Measurements from ENCODE around the gene ZNF337. TPM values are rescaled to one million over a fixed set of nuclear protein-coding genes. Genes with fewer than 3 reads are reported as not detected.

The ZNF337 gene
- total and polyA plus RNA-seq, 2 of the 13 experiments (the other 11 are each of a cell fraction or from before 2014, with no cell fraction given), result 17.0 to 19.6 TPM

DNA sequence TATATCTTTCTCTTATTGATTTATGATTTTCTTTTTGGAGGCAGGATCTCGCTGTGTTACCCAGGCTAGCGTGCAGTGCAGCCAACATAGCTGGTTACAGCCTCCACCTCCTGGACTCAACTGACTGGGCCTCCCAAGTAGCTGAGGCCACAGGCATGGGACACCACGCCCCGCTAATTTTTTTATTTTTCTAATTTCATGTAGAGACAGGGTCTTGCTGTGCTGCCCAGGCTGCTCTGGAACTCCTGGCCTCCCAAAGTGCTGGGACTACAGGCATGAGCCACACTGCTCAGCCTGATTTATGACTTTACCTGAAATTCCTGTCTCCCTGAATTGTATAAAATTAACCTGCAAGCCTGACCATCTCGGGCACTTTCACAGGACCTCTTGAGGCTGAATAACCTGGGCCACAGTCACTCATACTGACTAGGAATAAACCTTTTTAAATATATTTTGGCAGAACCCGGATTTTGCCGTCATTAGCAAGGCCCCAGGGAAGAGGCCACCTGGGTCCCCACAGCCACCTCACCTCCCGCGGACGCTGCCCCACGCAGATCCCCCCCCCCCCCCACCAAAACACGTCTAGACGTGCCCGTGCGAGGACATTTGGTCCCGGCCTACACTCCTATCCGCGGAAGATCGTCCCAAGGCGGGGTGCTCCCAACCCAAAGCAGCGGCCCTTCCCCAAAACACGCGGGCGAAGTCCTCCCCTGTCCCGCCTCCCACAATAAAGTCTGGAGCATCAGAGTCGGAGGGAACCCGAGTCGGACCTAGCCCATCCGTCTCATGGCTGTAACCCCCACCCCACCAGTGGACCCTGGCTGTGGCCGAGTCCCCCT is 902 bp downstream of the ZNF337 start (continued):
- TF ChIP-seq KDM5B (CRISPR knock-in tag; IDR thresholded peaks at IDR 0.05; ENCODE audit: borderline replicate concordance) (no peak), MTA3 (CRISPR knock-in tag; IDR thresholded peaks at IDR 0.05) (no peak), IKZF4 (CRISPR knock-in tag; IDR thresholded peaks at IDR 0.05; ENCODE audit: borderline replicate concordance, low read depth, not compliant biosample characterization) (peak; percentile 70), PBX3 (CRISPR knock-in tag; IDR thresholded peaks at IDR 0.05; ENCODE audit: borderline replicate concordance) (no peak), ZNF550 (CRISPR knock-in tag; IDR thresholded peaks at IDR 0.05; ENCODE audit: borderline replicate concordance) (no peak), ZNF20 (CRISPR knock-in tag; IDR thresholded peaks at IDR 0.05) (peak; percentile 53; the same call in 1 of the 2 replicates), ZNF552 (CRISPR knock-in tag; IDR thresholded peaks at IDR 0.05; ENCODE audit: borderline replicate concordance) (no peak), PATZ1 (CRISPR knock-in tag; IDR thresholded peaks at IDR 0.05) (peak; percentile 27), ZSCAN25 (CRISPR knock-in tag; IDR thresholded peaks at IDR 0.05) (peak; percentile 23; the same call in 1 of the 2 replicates), TOE1 (CRISPR knock-in tag; IDR thresholded peaks at IDR 0.05) (no peak), RNF2 (conservative IDR thresholded peaks at IDR 0.05; ENCODE audit: low read depth) (no peak), SSRP1 (CRISPR knock-in tag; IDR thresholded peaks at IDR 0.05) (no peak), AHR (CRISPR knock-in tag; IDR thresholded peaks at IDR 0.05) (0 out of 2 replicates have a peak, but pooled peaks have one; percentile 21), ZNF512 (CRISPR knock-in tag; IDR thresholded peaks at IDR 0.05) (0 out of 2 replicates have a peak, but pooled peaks have one; percentile 53), ADNP (CRISPR knock-in tag; IDR thresholded peaks at IDR 0.05) (0 out of 2 replicates have a peak, but pooled peaks have one; percentile 13)
- TF ChIP-seq, protein P1, sequence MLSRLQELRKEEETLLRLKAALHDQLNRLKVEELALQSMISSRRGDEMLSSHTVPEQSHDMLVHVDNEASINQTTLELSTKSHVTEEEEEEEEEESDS (CRISPR knock-in tag; IDR thresholded peaks at IDR 0.05; ENCODE audit: borderline replicate concordance), result no peak
- TF ChIP-seq, protein P2, sequence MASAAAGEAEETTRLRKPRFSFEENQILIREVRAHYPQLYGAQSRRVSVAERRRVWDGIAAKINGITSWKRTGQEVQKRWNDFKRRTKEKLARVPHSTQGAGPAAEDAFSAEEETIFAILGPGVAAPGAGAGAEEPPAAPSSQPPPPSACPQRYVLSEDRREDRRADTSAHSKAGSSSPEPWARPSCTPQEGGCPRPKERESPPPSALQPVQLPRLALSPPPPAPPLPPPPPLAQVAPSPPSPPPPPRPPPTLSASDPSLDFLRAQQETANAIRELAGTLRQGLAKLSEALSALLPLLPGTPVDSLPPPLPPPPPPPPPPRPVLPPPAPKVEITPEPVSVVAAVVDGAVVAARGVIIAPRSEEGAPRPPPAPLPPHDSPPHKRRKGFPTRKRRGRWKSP (CRISPR knock-in tag; IDR thresholded peaks at IDR 0.05), result no peak
